Measurements from ENCODE around the gene GATD1. TPM values are rescaled to one million over a fixed set of nuclear protein-coding genes. Genes with fewer than 3 reads are reported as not detected.

Gene GATD1
- total and polyA plus RNA-seq, 10 of the 15 experiments (the other 5 are each of a cell fraction or from before 2014, with no cell fraction given): 1.2 to 92.6 (median 22.3) TPM

DNA sequence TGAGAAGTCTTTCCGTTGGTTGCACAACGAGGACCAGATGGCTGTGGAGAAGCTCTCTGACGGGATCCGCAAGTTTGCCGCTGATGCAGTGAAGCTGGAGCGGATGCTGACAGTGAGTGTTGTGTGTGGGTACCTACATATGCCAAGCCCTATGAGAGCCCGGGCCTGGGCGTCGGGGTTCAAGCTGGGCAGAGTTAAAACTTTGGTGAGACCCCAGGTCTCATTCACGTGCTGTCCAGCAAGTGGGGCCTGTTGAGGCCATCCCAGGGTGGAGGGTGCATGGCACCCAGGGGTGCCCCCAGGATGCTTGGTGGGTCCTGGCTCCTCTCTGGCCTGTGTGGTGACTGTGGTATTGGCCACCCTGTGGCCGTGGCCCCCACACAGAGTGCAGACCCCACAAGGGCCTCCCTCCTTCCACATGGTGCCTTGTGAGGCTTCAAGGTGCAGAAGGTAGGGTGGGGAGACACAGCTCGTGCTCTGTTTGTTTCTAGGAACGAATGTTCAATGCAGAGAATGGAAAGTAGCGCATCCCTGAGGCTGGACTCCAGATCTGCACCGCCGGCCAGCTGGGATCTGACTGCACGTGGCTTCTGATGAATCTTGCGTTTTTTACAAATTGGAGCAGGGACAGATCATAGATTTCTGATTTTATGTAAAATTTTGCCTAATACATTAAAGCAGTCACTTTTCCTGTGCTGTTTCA lies 12.8 kb downstream of the GATD1 start:
- no peak overlapping the region for H3K27ac ChIP-seq (ENCODE audit: control insufficient read depth, insufficient read depth)
- H3K27me3 ChIP-seq (replicated peaks in 1 of 2; ENCODE audit: control insufficient read depth in 2 of 2, insufficient read depth in 2 of 2, low read length in 1 of 2): no peaks in the 10 kb centered on the region
- in situ Hi-C loops (cut with MboI): no loop called here
- ChIA-PET SMC1A (ENCODE audit: uncharacterized antibody, unreplicated experiment) (interaction anchor here (1.1 to 1.9 kb wide), 2 partner anchors 15 to 41 kb away, joined by 3 to 8 read pairs; no protein-coding TSS in a partner anchor), CTCF (interaction anchor here (1.2 to 1.4 kb wide), 2 partner anchors 16 to 38 kb away, joined by 3 to 4 read pairs; no protein-coding TSS in a partner anchor), POLR2A (interaction anchor here (0.5 kb wide), 1 partner anchor 200 kb away, joined by 4 read pairs; no protein-coding TSS in a partner anchor), RAD21 (ENCODE audit: unreplicated experiment) (interaction anchor here (1.5 kb wide), 1 partner anchor 38 kb away, joined by 3 read pairs; no protein-coding TSS in a partner anchor)
- H3K9me3 ChIP-seq (replicated peaks; ENCODE audit: control insufficient read depth, insufficient read depth, low read length): no peaks in the 10 kb centered on the region
- WGBS (ENCODE audit: insufficient coverage, insufficient replicate concordance, low lambda C conversion rate, missing lambda C conversion rate): 75% methylated on average over 18 of the region's 18 CpGs
- ATAC-seq: no peak
- FAIRE-seq: no peak
- no peak overlapping the region for H3K9ac ChIP-seq (ENCODE audit: control insufficient read depth, insufficient read depth, low read length)
- H3K4me3 ChIP-seq: no peak overlapping the region
- no peak for DNase-seq (ENCODE audit: low read depth, low spot score)
- no TSS peak for BruUV-seq (replicated peaks)
- TF ChIP-seq CBX5 (IDR thresholded peaks at IDR 0.05; ENCODE audit: low read depth): no peak
- TF ChIP-seq POLR2A (IDR thresholded peaks at IDR 0.05; ENCODE audit: low read depth, low read length): 0 out of 2 replicates have a peak, but pooled peaks have one; percentile 44
- no peaks in the 10 kb centered on the region for H3K79me2 ChIP-seq (ENCODE audit: control insufficient read depth, insufficient read depth, low read length)
- intact Hi-C loops (cut with micrococcal nuclease; ENCODE audit: unreplicated experiment): loop anchor here (1.0 kb wide), 1 partner anchor 36 kb away; no protein-coding TSS in a partner anchor
- H2AFZ ChIP-seq (ENCODE audit: control insufficient read depth, low read depth, low read length): no peak overlapping the region
- no peak overlapping the region for H3K4me2 ChIP-seq (ENCODE audit: control insufficient read depth, insufficient read depth)
- no peaks in the 10 kb centered on the region for H4K20me1 ChIP-seq (ENCODE audit: control insufficient read depth, insufficient read depth)
- H3K36me3 ChIP-seq (ENCODE audit: control insufficient read depth in 2 of 2, insufficient read depth in 2 of 2, low read length in 1 of 2): peaks cover 29 to 33% of the 10 kb centered on the region in 2 experiments; a peak in 3 of 4 replicates
- H3K4me1 ChIP-seq (ENCODE audit: control insufficient read depth, insufficient read depth, low read length): no peaks in the 10 kb centered on the region

DNA sequence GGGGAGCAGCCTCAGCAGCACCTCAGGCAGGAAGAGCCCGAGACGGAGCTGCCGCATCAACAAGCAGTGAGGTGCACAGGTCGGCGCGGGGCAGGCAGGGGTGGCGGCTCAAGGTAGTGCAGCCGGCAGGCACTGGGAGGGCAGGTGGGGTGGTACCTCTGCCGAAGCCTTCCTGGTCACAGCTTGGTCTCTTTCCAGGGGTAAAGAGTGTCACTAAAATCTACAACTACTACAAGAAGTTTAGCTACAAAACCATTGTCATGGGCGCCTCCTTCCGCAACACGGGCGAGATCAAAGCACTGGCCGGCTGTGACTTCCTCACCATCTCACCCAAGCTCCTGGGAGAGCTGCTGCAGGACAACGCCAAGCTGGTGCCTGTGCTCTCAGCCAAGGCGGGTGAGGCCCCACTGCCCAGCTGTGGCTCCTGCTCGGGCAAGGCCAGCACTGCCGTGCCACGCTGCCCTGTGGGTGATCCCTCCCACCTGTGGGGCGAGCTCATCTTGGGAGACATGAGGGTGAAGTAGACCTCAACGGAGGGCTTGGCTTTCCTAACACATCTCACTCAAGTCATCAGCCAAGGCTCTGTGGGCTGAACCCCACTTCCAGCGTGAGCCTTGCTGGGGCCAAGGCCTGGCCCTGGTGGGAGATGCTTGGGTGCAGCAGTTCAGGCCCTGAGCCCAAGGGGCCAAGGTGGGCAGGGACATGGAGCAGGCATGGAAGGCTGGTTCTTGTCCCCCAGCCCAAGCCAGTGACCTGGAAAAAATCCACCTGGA lies 13.6 kb downstream of the GATD1 start:
- Histone ChIP-seq H3K4me1 (ENCODE audit: control insufficient read depth, insufficient read depth, low read length) (no peaks in the 10 kb centered on the region), H3K27me3 (replicated peaks in 1 of 2; ENCODE audit: control insufficient read depth in 2 of 2, insufficient read depth in 2 of 2, low read length in 1 of 2) (no peaks in the 10 kb centered on the region), H3K4me2 (ENCODE audit: control insufficient read depth, insufficient read depth) (no peak overlapping the region), H4K20me1 (ENCODE audit: control insufficient read depth, insufficient read depth) (no peaks in the 10 kb centered on the region), H3K79me2 (ENCODE audit: control insufficient read depth, insufficient read depth, low read length) (no peaks in the 10 kb centered on the region), H2AFZ (ENCODE audit: control insufficient read depth, low read depth, low read length) (no peak overlapping the region), H3K36me3 (ENCODE audit: control insufficient read depth in 2 of 2, insufficient read depth in 2 of 2, low read length in 1 of 2) (peaks cover 29 to 37% of the 10 kb centered on the region in 2 experiments; a peak in 3 of 4 replicates), H3K9ac (ENCODE audit: control insufficient read depth, insufficient read depth, low read length) (no peak overlapping the region), H3K4me3 (no peak overlapping the region), H3K27ac (ENCODE audit: control insufficient read depth, insufficient read depth) (no peak overlapping the region), H3K9me3 (replicated peaks; ENCODE audit: control insufficient read depth, insufficient read depth, low read length) (no peaks in the 10 kb centered on the region)
- DNase-seq (ENCODE audit: low read depth, low spot score) (no peak), ATAC-seq (no peak), FAIRE-seq (no peak)
- ChIA-PET RAD21 (ENCODE audit: unreplicated experiment) (interaction anchor here (0.6 to 1.5 kb wide), 2 partner anchors 38 to 57 kb away, joined by 3 read pairs; no protein-coding TSS in a partner anchor), POLR2A (no interaction called here), SMC1A (ENCODE audit: uncharacterized antibody, unreplicated experiment) (interaction anchor here (1.1 to 1.9 kb wide), 2 partner anchors 14 to 40 kb away, joined by 3 to 8 read pairs; no protein-coding TSS in a partner anchor), CTCF (interaction anchor here (1.2 to 1.4 kb wide), 2 partner anchors 15 to 38 kb away, joined by 3 to 4 read pairs; no protein-coding TSS in a partner anchor)
- no TSS peak for BruUV-seq (replicated peaks)
- intact Hi-C loops (cut with micrococcal nuclease; ENCODE audit: unreplicated experiment): no loop called here
- in situ Hi-C loops (cut with MboI): no loop called here
- WGBS (ENCODE audit: insufficient coverage, insufficient replicate concordance, low lambda C conversion rate, missing lambda C conversion rate): 86% methylated on average over 22 of the region's 22 CpGs
- TF ChIP-seq TCF12 (IDR thresholded peaks at IDR 0.05; ENCODE audit: low read depth, low read length) (no peak), PML (IDR thresholded peaks at IDR 0.05; ENCODE audit: low read length) (peak; percentile 52), BRCA1 (IDR thresholded peaks at IDR 0.05; ENCODE audit: low read depth, low read length) (no peak), ZNF687 (IDR thresholded peaks at IDR 0.05) (no peak)
- TF ChIP-seq, protein P1, sequence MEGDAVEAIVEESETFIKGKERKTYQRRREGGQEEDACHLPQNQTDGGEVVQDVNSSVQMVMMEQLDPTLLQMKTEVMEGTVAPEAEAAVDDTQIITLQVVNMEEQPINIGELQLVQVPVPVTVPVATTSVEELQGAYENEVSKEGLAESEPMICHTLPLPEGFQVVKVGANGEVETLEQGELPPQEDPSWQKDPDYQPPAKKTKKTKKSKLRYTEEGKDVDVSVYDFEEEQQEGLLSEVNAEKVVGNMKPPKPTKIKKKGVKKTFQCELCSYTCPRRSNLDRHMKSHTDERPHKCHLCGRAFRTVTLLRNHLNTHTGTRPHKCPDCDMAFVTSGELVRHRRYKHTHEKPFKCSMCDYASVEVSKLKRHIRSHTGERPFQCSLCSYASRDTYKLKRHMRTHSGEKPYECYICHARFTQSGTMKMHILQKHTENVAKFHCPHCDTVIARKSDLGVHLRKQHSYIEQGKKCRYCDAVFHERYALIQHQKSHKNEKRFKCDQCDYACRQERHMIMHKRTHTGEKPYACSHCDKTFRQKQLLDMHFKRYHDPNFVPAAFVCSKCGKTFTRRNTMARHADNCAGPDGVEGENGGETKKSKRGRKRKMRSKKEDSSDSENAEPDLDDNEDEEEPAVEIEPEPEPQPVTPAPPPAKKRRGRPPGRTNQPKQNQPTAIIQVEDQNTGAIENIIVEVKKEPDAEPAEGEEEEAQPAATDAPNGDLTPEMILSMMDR (IDR thresholded peaks at IDR 0.05 in 2 of 3, conservative IDR thresholded peaks at IDR 0.05 in 1 of 3; ENCODE audit: control insufficient read depth in 2 of 3, extremely low read depth in 1 of 3, insufficient read depth in 1 of 3, low read depth in 3 of 3, low read length in 3 of 3): no peak

Measured in GM12878 (cell line).